K562 (cell line): ENCODE measurements around the gene THRSP. TPM values are rescaled to one million over a fixed set of nuclear protein-coding genes. Genes with fewer than 3 reads are reported as not detected.
A peak's percentile ranks its signal among the peaks of the same experiment; 100 is the strongest.

ENCODE experiments used
- ATAC-seq: fragments of 200-7000 bp; cut with Tn5 transposase; 3 replicates; pipeline ENCODE4 v1.9.1; 2020; ENCODE audit warnings: moderate library complexity
- BruUV-seq: library from RNA; stranded (reverse); fragments of 400-500 nt; replicated peaks from 2 replicates; lab custom pipeline; 2021; lab: Mats Ljungman, UMichigan
- CTCF ChIA-PET: fragments of 300-600 bp; formaldehyde crosslinking; extraction: SDS; loops from one replicate; lab custom pipeline; 2021; ENCODE audit warnings: low intra/inter-chr PET ratio; lab: Yijun Ruan, JAX
- POLR2A ChIA-PET: fragments of 300-600, 350-650 bp; sonication (Branson Sonifier 250); formaldehyde crosslinking; extraction: SDS; loops from one replicate; lab custom pipeline; 2021; ENCODE audit warnings: antibody characterized with exemption, inconsistent platforms; lab: Yijun Ruan, JAX
- DNase-seq, 4 experiments: peaks; one replicate each; pipeline versions ENCODE4 v3.0.0 to v3.0.0-alpha.2; 2011 to 2018; ENCODE audit warnings: low spot score in 3 of 4, mixed read lengths in 3 of 4; ENCODE audit errors: extremely low read depth in 1 of 4
- FAIRE-seq: peaks from 2 replicates; lab custom pipeline; 2011; peaks lifted over from hg19 to GRCh38; lab: Jason Lieb, UNC
- H2AFZ ChIP-seq: 2 replicates; pipeline ENCODE4 v1.6.0; 2011; ENCODE audit warnings: low read depth, low read length, control low read depth, inconsistent platforms
- H3K27ac ChIP-seq: fragments of 200-600 bp; 3 replicates; pipeline ENCODE4 v1.8.0; 2011; ENCODE audit warnings: low read depth, mild to moderate bottlenecking, control low read depth, inconsistent platforms, low read length, moderate library complexity, mixed read lengths; ENCODE audit errors: extremely low read depth
- H3K27me3 ChIP-seq, 2 experiments: fragments of 300-600 bp in 1 of 2; 2 replicates in 1 of 2; 3 replicates in 1 of 2; pipeline versions ENCODE4 v1.6.0 to v1.8.0; 2011; ENCODE audit warnings: inconsistent platforms in 2 of 2, low read length in 2 of 2, mild to moderate bottlenecking in 1 of 2, mixed read lengths in 1 of 2, moderate library complexity in 1 of 2; ENCODE audit not compliant: control insufficient read depth in 2 of 2, insufficient read depth in 2 of 2
- H3K36me3 ChIP-seq: fragments of 300-600 bp; 3 replicates; pipeline ENCODE4 v1.8.0; 2011; ENCODE audit warnings: mild to moderate bottlenecking, low read length, inconsistent platforms; ENCODE audit not compliant: control insufficient read depth, insufficient read depth
- H3K4me1 ChIP-seq, 2 experiments: fragments of 200-600 bp in 1 of 2; replicated peaks in 1 of 2; 2 replicates in 1 of 2; 3 replicates in 1 of 2; pipeline versions ENCODE4 v1.5.1 to v1.8.0; 2011; ENCODE audit warnings: inconsistent platforms in 2 of 2, low read length in 2 of 2, mild to moderate bottlenecking in 1 of 2, mixed read lengths in 1 of 2, moderate library complexity in 1 of 2; ENCODE audit not compliant: control insufficient read depth in 2 of 2, insufficient read depth in 2 of 2
- H3K4me2 ChIP-seq: 2 replicates; pipeline ENCODE4 v1.6.1; 2011; ENCODE audit warnings: low read length, control low read depth, inconsistent platforms, mixed read lengths; ENCODE audit not compliant: insufficient read depth
- H3K4me3 ChIP-seq: fragments of 200-600 bp; sonication (generic), shearing (Covaris generic); 2 replicates; pipeline ENCODE4 v1.5.1; 2016; ENCODE audit warnings: control low read depth, inconsistent platforms
- H3K79me2 ChIP-seq: fragments of 200-600 bp; 3 replicates; pipeline ENCODE4 v1.8.0; 2011; ENCODE audit warnings: low read length, inconsistent platforms; ENCODE audit not compliant: control insufficient read depth, insufficient read depth
- H3K9ac ChIP-seq, 2 experiments: 2 replicates each; pipeline versions ENCODE4 v1.6.0 to v1.6.1; 2011; ENCODE audit warnings: low read depth in 2 of 2, low read length in 2 of 2, control low read depth in 1 of 2, inconsistent platforms in 1 of 2, mild to moderate bottlenecking in 1 of 2, mixed read lengths in 1 of 2; ENCODE audit not compliant: insufficient read depth in 1 of 2
- H3K9me1 ChIP-seq: one replicate; pipeline ENCODE4 v1.6.0; 2011; ENCODE audit warnings: inconsistent platforms, mild to moderate bottlenecking, low read length, moderate library complexity; ENCODE audit not compliant: control insufficient read depth, insufficient read depth
- H3K9me3 ChIP-seq: replicated peaks from 2 replicates; pipeline ENCODE4 v1.5.1; 2011; ENCODE audit warnings: low read depth, low read length, inconsistent platforms; ENCODE audit not compliant: control insufficient read depth, insufficient read depth
- H4K20me1 ChIP-seq: replicated peaks from 2 replicates; pipeline ENCODE4 v1.6.1; 2011; ENCODE audit warnings: low read length, inconsistent platforms, mixed read lengths; ENCODE audit not compliant: control insufficient read depth, insufficient read depth
- SETDB1 ChIP-seq: IDR thresholded peaks from one replicate; pipeline ENCODE4 v1.6.1; 2012; ENCODE audit warnings: low read length, control low read depth, inconsistent platforms
- SNIP1 ChIP-seq: fragments of 450-650 bp; IDR thresholded peaks from 2 replicates; pipeline ENCODE4 v1.7.1; 2017; ENCODE audit warnings: low read depth, mild to moderate bottlenecking
- SP1 ChIP-seq: sonication (generic); formaldehyde crosslinking; IDR thresholded peaks from 2 replicates; pipeline ENCODE4 v1.8.1; 2022; ENCODE audit warnings: mild to moderate bottlenecking, missing genetic modification reagents
- WGBS: fragments of 100-300 bp; shearing (Covaris generic); methylation state at CpG from one replicate; pipeline ENCODE4 v1.1.6; 2016; ENCODE audit warnings: low coverage, mixed read lengths; ENCODE audit not compliant: insufficient coverage; ENCODE audit errors: missing lambda C conversion rate; 5-methylcytosine and 5-hydroxymethylcytosine counted together
- in situ Hi-C: fragments of 300-500 bp; cut with MboI; formaldehyde crosslinking; loops from 4 replicates; pipeline ENCODE4 v1.15.0; 2018; ENCODE audit warnings: inconsistent platforms, mixed read lengths
- intact Hi-C: fragments of 100-400 bp; cut with micrococcal nuclease; formaldehyde crosslinking; loops from 2 replicates; pipeline ENCODE4 v1.14.2; 2022
- polyA plus RNA-seq, 8 experiments: library from polyadenylated mRNA; depleted of rRNA in 4 of 8; stranded (reverse) in 5 of 8; unstranded in 3 of 8; fragments of >200 nt; fragmentation: Nextera tagmentation in 2 of 8; fragmentation: Illumina TruSeq in 1 of 8; extraction: Ambion mirVana in 2 of 8; extraction: Trizol in 1 of 8; gene quantifications; 2 replicates each; pipeline versions ENCODE4 v1.2.1 to v1.2.3, GENCODE V29; 2011 to 2014; ENCODE audit warnings: inconsistent platforms in 1 of 8, missing spikeins in 1 of 8
- total RNA-seq, 7 experiments: library from RNA; depleted of rRNA in 6 of 7; stranded (reverse); fragments of >200 nt in 6 of 7; fragmentation: Illumina TruSeq in 2 of 7; extraction: Trizol in 2 of 7; gene quantifications; 2 replicates each; pipeline versions ENCODE4 v1.2.1 to v1.2.3, GENCODE V29; 2011 to 2021; ENCODE audit warnings: low replicate concordance in 1 of 7
- TF ChIP-seq, protein P1 (sequence below): sonication (generic); formaldehyde crosslinking; IDR thresholded peaks from 2 replicates; pipeline ENCODE4 v1.9.0; 2022; ENCODE audit warnings: mild to moderate bottlenecking, missing genetic modification reagents
- TF ChIP-seq, protein P2 (sequence below): sonication (generic); formaldehyde crosslinking; IDR thresholded peaks from 2 replicates; pipeline ENCODE4 v1.8.0; 2023; ENCODE audit warnings: missing genetic modification reagents, mild to moderate bottlenecking, borderline replicate concordance
- TF ChIP-seq, protein P3 (sequence below): fragments of 450-650 bp; IDR thresholded peaks from 2 replicates; pipeline ENCODE4 v1.6.1; 2017; ENCODE audit warnings: mild to moderate bottlenecking, moderate library complexity

THRSP gene
- total and polyA plus RNA-seq, 9 of the 15 experiments (the other 6 are each of a cell fraction or from before 2014, with no cell fraction given) = 0.23 to 0.56 (median 0.31) TPM; not detected in 2

DNA sequence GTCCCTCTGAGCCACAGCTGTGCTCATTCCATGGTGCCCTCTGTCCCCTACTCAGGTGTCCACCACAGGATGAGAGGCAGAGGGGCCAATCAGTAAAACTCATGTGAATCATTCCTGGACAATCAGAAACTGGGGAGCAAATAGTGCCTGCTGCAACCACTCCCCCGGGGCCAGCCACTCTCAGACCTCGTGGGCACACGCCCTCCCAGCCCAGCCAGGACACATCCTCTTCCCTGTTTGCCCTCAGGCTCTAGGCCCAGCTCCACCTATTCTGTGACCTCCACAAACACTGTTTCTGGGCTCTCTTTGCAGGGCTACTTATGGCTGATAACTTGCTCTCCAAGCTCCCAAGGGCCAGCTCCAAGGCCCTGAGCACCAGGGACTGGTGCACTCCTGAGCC lies 26.6 kb upstream of the THRSP start:
- ATAC-seq (no peak), FAIRE-seq (no peak), DNase-seq (no peak)
- H3K9me1 ChIP-seq = no peaks in the 10 kb centered on the region
- CTCF ChIA-PET = no interaction called here
- 68% methylated on average over 3 of the region's 3 CpGs for WGBS
- H3K4me3 ChIP-seq = no peak overlapping the region
- peak overlapping the region in 1 of 2 experiments; percentile 64; a peak in 1 of 4 replicates for H3K9ac ChIP-seq
- no TSS peak for BruUV-seq
- H3K27me3 ChIP-seq = no peaks in the 10 kb centered on the region; a peak in 1 of 5 replicates
- no peak for TF ChIP-seq SNIP1
- TF ChIP-seq, protein P1, sequence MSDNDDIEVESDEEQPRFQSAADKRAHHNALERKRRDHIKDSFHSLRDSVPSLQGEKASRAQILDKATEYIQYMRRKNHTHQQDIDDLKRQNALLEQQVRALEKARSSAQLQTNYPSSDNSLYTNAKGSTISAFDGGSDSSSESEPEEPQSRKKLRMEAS (CRISPR knock-in tag) = peak; percentile 22; the same call in 1 of the 2 replicates
- POLR2A ChIA-PET = interaction anchor here (1.5 kb wide), 1 partner anchor 15 kb away, joined by 3 read pairs; no protein-coding TSS in a partner anchor
- H3K79me2 ChIP-seq = no peaks in the 10 kb centered on the region
- H4K20me1 ChIP-seq = no peaks in the 10 kb centered on the region
- no peak overlapping the region for H3K4me2 ChIP-seq
- no peaks in the 10 kb centered on the region for H3K36me3 ChIP-seq
- H2AFZ ChIP-seq = no peak overlapping the region
- in situ Hi-C loops = no loop called here
- intact Hi-C loops = no loop called here
- H3K4me1 ChIP-seq = peaks cover 25 to 28% of the 10 kb centered on the region in 2 experiments
- H3K27ac ChIP-seq = no peak overlapping the region
- H3K9me3 ChIP-seq = no peaks in the 10 kb centered on the region

DNA sequence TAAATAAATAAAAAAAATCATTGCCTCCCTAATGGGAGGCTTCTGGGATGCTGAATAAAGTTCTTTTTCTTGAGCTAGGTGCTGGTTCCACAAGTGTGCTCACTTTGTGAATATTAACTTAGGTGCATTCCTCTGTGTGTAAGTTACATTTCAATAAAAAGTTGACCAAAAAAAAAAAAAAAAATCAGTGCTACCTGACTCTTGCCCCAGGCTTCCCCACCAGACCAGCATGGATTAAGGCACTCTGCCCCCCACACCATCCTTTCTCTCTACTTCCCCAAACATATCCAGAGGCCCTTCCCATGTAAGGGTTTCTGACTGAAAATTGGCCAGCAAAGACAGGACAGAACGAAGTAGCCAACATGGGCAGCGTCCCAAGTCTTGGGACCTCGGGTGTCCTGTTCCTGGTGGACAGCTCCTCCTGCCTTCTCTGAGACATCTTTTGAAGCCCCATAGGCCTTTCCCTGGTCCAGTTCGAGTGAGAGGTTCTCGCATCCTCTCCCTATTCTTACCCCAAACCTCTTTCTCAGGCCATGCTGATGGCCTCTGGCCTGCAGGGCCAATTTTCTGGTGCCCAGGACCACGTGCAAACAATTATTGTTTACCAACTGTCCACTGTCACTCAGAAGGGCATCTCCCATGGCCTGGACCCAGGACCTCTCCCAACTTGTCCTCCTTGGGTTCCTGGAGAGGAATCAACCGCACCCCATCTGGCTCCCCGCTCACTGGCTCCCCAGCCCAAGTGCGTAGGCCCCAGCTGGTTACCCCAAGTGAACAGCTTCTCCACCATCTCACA lies 25.6 kb upstream of the THRSP start:
- peaks cover 25 to 28% of the 10 kb centered on the region in 2 experiments for H3K4me1 ChIP-seq
- ChIA-PET POLR2A (interaction anchor here (0.6 to 1.5 kb wide), 2 partner anchors 16 to 35 kb away, joined by 3 read pairs; no protein-coding TSS in a partner anchor), CTCF (no interaction called here)
- H3K27me3 ChIP-seq = no peaks in the 10 kb centered on the region; a peak in 1 of 5 replicates
- no peak overlapping the region for H3K4me2 ChIP-seq
- H4K20me1 ChIP-seq = no peaks in the 10 kb centered on the region
- no peak for ATAC-seq
- H3K27ac ChIP-seq = no peak overlapping the region
- intact Hi-C loops (no loop called here), in situ Hi-C loops (no loop called here)
- WGBS = 60% methylated on average over 9 of the region's 9 CpGs
- no peaks in the 10 kb centered on the region for H3K9me1 ChIP-seq
- H3K79me2 ChIP-seq = no peaks in the 10 kb centered on the region
- H3K9ac ChIP-seq = peak overlapping the region in 1 of 2 experiments; percentile 65; a peak in 1 of 4 replicates
- no peaks in the 10 kb centered on the region for H3K36me3 ChIP-seq
- no peak for DNase-seq
- H3K9me3 ChIP-seq = no peaks in the 10 kb centered on the region
- no TSS peak for BruUV-seq
- FAIRE-seq = no peak
- H3K4me3 ChIP-seq = no peak overlapping the region
- peak overlapping the region; percentile 54; the same call in 1 of the 2 replicates for H2AFZ ChIP-seq
- TF ChIP-seq, protein P2, sequence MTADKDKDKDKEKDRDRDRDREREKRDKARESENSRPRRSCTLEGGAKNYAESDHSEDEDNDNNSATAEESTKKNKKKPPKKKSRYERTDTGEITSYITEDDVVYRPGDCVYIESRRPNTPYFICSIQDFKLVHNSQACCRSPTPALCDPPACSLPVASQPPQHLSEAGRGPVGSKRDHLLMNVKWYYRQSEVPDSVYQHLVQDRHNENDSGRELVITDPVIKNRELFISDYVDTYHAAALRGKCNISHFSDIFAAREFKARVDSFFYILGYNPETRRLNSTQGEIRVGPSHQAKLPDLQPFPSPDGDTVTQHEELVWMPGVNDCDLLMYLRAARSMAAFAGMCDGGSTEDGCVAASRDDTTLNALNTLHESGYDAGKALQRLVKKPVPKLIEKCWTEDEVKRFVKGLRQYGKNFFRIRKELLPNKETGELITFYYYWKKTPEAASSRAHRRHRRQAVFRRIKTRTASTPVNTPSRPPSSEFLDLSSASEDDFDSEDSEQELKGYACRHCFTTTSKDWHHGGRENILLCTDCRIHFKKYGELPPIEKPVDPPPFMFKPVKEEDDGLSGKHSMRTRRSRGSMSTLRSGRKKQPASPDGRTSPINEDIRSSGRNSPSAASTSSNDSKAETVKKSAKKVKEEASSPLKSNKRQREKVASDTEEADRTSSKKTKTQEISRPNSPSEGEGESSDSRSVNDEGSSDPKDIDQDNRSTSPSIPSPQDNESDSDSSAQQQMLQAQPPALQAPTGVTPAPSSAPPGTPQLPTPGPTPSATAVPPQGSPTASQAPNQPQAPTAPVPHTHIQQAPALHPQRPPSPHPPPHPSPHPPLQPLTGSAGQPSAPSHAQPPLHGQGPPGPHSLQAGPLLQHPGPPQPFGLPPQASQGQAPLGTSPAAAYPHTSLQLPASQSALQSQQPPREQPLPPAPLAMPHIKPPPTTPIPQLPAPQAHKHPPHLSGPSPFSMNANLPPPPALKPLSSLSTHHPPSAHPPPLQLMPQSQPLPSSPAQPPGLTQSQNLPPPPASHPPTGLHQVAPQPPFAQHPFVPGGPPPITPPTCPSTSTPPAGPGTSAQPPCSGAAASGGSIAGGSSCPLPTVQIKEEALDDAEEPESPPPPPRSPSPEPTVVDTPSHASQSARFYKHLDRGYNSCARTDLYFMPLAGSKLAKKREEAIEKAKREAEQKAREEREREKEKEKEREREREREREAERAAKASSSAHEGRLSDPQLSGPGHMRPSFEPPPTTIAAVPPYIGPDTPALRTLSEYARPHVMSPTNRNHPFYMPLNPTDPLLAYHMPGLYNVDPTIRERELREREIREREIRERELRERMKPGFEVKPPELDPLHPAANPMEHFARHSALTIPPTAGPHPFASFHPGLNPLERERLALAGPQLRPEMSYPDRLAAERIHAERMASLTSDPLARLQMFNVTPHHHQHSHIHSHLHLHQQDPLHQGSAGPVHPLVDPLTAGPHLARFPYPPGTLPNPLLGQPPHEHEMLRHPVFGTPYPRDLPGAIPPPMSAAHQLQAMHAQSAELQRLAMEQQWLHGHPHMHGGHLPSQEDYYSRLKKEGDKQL (CRISPR knock-in tag) = no peak
- TF ChIP-seq, protein P3, sequence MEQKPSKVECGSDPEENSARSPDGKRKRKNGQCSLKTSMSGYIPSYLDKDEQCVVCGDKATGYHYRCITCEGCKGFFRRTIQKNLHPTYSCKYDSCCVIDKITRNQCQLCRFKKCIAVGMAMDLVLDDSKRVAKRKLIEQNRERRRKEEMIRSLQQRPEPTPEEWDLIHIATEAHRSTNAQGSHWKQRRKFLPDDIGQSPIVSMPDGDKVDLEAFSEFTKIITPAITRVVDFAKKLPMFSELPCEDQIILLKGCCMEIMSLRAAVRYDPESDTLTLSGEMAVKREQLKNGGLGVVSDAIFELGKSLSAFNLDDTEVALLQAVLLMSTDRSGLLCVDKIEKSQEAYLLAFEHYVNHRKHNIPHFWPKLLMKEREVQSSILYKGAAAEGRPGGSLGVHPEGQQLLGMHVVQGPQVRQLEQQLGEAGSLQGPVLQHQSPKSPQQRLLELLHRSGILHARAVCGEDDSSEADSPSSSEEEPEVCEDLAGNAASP = no peak
- TF ChIP-seq SETDB1 = no peak
- no peak for TF ChIP-seq SP1 (CRISPR knock-in tag)
